IgD-negative memory B cell (primary cell): Measurements from ENCODE around the gene KRT72. TPM values are rescaled to one million over a fixed set of nuclear protein-coding genes. Genes with fewer than 3 reads are reported as not detected.

ENCODE experiments used
- H3K27ac Mint-ChIP-seq, 3 donors: one replicate each; pipeline ENCODE4 v1.8.0; 2020 to 2022; ENCODE audit warnings: mild to moderate bottlenecking in 3 of 3, mixed read lengths in 3 of 3, moderate library complexity in 1 of 3
- H3K27me3 Mint-ChIP-seq: one replicate; pipeline ENCODE4 v1.8.0; 2021; ENCODE audit warnings: mixed read lengths
- H3K36me3 Mint-ChIP-seq: one replicate; pipeline ENCODE4 v1.8.0; 2020; ENCODE audit warnings: mild to moderate bottlenecking, mixed read lengths
- H3K4me1 Mint-ChIP-seq, 3 donors: one replicate each; pipeline ENCODE4 v1.8.0; 2020 to 2022; ENCODE audit warnings: mixed read lengths in 3 of 3, mild to moderate bottlenecking in 1 of 3
- H3K4me3 Mint-ChIP-seq, 4 donors: one replicate each; pipeline ENCODE4 v1.8.0; 2020 to 2022; ENCODE audit warnings: mild to moderate bottlenecking in 4 of 4, mixed read lengths in 4 of 4, moderate library complexity in 3 of 4
- H3K9me3 Mint-ChIP-seq, 3 donors: one replicate each; pipeline ENCODE4 v1.8.0; 2020 to 2021; ENCODE audit warnings: mixed read lengths in 3 of 3, mild to moderate bottlenecking in 1 of 3
- polyA plus RNA-seq: library from polyadenylated mRNA; unstranded; fragments of 300-500 nt; fragmentation: Illumina TruSeq; gene quantifications from one replicate; pipeline ENCODE4 v1.2.3, GENCODE V29; 2021

The KRT72 gene
- polyA plus RNA-seq, 1 donor from 2014 or later = not detected

DNA sequence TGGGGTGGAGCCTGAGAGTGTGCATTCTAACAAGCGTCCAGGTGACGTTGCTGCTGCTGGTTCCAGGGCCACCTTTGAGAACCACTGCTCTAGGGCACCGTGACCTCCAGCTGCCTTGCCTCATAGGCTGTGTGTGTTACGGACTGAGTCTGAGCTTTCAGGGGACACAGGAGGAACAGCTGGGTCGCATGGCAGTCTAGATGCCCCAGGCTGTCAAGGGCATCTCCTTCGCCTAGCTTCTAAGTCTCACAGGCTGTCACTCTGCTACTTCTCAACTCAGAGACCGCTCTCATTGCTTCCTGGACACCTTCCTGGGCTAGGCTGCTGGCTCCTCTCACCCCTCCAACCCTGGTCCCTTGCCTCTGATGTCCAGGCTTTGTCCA is 16.1 kb upstream of the KRT72 start:
- peaks cover 3% of the 10 kb centered on the region for H3K36me3 Mint-ChIP-seq
- no peaks in the 10 kb centered on the region for H3K4me1 Mint-ChIP-seq
- peaks cover 0 to 2% (median 0%) of the 10 kb centered on the region in 3 donors for H3K9me3 Mint-ChIP-seq
- no peak overlapping the region for H3K27ac Mint-ChIP-seq
- H3K27me3 Mint-ChIP-seq = peaks cover 19% of the 10 kb centered on the region
- no peak overlapping the region for H3K4me3 Mint-ChIP-seq

DNA sequence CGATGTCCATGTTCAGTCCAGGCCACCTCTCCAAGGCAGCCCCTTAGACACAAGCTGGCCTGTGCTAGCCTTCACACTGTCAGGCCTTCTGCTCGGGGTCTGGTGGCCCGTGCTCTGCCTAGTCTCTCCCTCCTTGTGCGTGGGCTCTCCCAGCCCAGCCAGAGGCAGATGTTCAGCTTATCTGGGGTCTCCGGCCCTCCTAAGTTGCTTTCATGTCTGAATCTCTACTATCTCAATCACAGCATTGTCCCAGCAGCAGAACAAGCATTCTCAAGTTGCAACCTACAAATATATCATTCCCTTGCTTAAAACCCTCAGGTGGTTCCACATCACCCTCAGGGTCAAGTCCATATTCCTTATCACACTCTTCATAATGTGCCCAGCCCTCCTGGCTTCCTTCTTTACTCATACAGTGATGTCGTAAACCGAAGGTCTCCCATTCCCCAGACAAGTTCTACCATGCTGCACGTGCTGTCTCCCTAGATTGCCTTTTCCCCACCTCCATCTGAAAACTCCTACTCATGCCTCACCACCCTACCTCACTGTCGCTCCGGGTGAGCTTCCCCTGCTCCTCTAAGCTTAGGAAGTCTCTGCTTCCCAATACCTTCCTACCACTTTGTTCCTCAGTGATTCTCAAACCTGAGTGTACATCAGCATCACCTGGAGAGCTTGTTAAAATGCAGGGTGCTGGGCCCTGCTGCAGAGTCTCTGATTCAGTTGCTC is 15.6 kb upstream of the KRT72 start:
- Mint-ChIP-seq H3K36me3 (peaks cover 3% of the 10 kb centered on the region), H3K27me3 (peaks cover 23% of the 10 kb centered on the region), H3K27ac (no peak overlapping the region), H3K4me3 (no peak overlapping the region), H3K9me3 (peaks cover 0 to 2% (median 0%) of the 10 kb centered on the region in 3 donors), H3K4me1 (no peaks in the 10 kb centered on the region)

DNA sequence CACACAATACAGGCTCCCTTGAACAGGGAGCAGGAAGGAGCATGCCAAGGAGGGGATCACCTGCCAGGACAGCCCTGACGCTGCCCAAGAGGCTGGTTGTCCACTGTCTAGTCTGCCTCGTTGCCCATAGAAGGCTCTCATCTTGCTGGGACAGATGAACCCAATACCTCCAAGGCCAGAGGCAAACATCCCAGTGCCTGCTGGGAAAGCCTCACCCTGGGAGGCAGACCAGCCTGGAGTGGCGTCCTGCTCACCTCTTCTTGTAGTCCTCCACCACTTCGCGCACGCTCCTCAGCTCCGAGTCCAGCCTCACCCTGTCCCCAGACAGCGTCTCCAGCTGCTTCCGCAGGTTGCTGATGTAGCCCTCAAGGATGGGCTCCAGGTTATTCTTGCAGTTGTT is 14.6 kb upstream of the KRT72 start:
- peaks cover 0 to 2% (median 0%) of the 10 kb centered on the region in 3 donors for H3K9me3 Mint-ChIP-seq
- peaks cover 30% of the 10 kb centered on the region for H3K27me3 Mint-ChIP-seq
- peaks cover 3% of the 10 kb centered on the region for H3K36me3 Mint-ChIP-seq
- H3K4me3 Mint-ChIP-seq = no peak overlapping the region
- H3K4me1 Mint-ChIP-seq = no peaks in the 10 kb centered on the region
- peak overlapping the region in 1 of 3 donors; percentile 54 for H3K27ac Mint-ChIP-seq

DNA sequence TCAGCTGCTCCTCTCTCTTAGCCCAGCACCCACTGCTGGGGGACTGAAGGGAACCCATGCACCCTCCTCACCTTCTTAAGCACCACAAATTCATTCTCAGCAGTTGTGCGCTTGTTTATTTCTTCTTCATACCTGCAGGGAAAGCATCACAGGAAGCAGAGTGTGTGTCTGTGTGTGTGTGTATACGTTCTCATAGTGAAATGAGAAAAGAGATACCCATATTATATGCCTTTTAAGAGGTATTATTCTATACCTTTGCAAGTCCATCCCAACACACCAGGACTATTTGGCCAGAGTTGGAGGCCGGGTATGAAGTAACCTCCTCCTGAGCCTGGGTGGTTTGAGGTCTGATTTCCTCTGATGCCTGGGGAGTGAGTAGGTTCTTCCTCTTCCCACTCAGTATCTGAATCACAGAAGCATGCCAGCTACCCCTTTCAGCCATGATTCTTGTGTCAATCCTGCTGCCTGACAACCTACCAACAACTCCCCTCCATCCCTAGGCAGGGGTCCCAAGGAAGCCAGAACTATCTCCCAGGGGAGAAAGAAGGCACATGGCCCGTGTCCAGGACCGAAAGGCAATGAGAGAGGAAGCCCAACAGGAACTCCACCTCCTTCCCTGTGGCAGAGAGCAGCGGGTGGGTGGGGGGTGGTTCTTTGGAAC is 14.1 kb upstream of the KRT72 start:
- Mint-ChIP-seq H3K36me3 (peaks cover 2% of the 10 kb centered on the region), H3K27ac (peak overlapping the region in 1 of 3 donors; percentile 59)

DNA sequence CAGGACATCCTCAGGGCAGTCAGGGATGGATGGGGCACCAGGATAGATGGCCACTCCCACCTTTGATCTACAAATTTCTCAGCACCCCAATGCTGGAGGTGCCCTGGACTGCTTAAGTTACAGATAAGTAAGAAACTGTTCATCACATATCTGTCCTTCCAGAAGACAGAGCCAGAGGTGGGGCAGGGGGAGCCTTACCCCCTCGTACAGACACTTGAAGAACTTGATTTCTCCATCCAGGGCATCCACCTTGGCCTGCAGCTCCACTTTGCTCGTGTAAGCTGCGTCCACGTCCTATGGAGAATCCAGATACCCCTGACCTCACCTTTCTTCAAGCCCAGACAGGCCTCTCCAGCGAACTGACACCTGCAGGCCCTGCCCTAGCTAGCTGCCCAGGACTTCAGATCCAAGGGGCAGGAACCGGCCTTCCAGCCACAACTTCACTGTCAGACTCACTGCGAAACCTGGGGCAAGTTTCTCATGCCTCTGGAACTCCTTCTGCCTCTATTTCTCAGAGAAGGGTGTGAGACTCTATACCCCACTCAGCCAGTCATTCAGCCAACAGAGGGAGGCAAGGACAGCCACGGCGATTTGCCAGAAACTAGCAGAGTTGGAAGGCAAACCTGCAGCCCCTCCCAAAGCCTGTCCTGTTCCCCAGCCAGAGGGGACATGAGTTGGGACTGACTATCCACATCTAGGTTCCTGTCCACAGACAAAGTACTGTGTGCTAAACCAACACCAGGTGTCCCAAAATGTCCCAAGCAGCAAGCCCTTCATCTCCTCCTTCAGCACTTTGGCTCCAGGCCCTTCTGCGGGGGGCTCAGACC is 13.3 kb upstream of the KRT72 start:
- H3K9me3 Mint-ChIP-seq = peaks cover 0 to 2% (median 0%) of the 10 kb centered on the region in 3 donors
- no peak overlapping the region for H3K4me3 Mint-ChIP-seq

More for the DNA sequence above, 14.1 kb upstream of the KRT72 start:
- Mint-ChIP-seq H3K4me1 (no peaks in the 10 kb centered on the region), H3K27me3 (peaks cover 32% of the 10 kb centered on the region), H3K9me3 (peaks cover 0 to 2% (median 0%) of the 10 kb centered on the region in 3 donors), H3K4me3 (no peak overlapping the region)

DNA sequence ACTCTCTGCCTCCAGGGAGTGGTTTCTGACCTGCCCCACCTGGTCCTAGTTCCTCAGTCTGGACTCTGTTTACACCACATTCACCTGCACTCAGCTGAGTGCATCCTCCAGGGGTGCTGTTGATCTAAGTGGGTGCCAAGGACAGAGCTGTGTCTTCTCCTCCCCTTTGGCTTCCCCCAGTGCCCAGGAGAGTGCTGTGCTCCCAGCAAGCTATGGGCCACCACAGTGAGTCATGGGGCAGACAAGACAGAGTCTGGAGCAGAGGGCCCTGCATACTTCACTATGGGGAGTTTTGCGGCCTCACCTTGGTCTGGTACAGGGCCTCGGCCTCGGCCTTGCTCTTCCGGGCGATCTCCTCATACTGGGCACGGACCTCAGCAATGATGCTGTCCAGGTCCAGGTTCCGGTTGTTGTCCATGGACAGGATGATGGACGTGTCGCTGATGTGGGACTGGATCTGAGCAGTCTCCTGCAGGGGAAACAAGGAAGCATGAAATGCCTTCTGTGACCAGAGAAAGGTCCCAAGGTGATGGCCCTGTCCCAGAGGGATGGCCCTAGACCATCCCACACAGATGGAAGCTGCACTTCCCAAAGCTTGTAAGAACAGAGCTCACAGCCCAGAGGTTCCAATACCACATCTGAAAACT is 12.2 kb upstream of the KRT72 start:
- Mint-ChIP-seq H3K9me3 (no peaks in the 10 kb centered on the region), H3K27me3 (peaks cover 39% of the 10 kb centered on the region), H3K4me1 (peaks cover 0 to 2% (median 0%) of the 10 kb centered on the region in 3 donors), H3K4me3 (no peak overlapping the region), H3K36me3 (no peaks in the 10 kb centered on the region), H3K27ac (peak overlapping the region in 1 of 3 donors; percentile 59)

More for the DNA sequence above, 13.3 kb upstream of the KRT72 start:
- Mint-ChIP-seq H3K27me3 (peaks cover 36% of the 10 kb centered on the region), H3K4me1 (no peaks in the 10 kb centered on the region), H3K36me3 (peaks cover 2% of the 10 kb centered on the region), H3K27ac (no peak overlapping the region)

DNA sequence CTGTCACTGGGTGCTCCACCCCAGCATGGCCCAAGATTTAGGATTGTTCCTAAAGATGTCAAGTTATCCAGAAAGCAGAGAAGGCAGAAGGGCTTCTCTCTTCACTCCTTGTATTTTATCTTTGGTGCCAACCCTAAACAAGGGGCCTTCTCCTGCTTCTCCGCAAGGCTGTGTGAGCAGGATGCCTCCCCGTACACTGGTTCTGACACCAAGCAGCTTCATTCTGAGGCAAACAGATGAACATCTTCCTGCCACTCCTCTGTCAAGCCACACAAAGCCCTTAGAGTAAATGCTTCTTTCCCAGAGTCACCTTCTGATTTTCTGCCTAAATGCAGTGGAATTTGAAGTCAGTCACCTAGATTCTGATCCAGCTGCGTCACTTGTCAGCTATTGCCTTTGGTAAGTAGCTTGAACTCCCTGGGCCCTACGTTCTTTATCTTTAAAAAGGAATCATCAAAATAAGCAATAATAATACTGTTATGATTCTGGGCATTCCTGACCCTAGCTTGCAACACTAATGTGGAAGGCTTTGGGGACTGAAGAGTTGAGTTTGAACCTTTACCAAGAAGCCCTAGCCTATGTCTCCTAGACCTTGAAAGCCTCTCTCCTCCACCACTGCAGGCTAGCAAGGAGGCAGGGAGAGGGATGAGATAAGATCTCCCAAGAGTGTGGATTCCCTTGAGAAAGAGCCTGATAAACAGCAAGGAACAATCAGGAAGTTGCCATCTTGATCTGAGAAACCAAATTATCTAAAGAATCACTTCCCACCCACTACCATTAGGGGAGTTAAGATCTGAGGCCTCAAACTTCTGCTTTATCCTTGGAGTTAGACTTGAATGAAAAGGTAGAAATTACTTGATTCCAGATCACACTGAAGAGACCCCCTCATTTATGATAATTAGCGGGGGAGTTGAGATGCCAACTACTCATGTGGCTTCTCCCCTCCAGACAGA is 11.4 kb upstream of the KRT72 start:
- Mint-ChIP-seq H3K4me1 (peaks cover 0 to 2% (median 0%) of the 10 kb centered on the region in 3 donors), H3K4me3 (no peak overlapping the region), H3K9me3 (no peaks in the 10 kb centered on the region), H3K27ac (peak overlapping the region in 1 of 3 donors; percentile 1), H3K36me3 (no peaks in the 10 kb centered on the region), H3K27me3 (peaks cover 39% of the 10 kb centered on the region)

DNA sequence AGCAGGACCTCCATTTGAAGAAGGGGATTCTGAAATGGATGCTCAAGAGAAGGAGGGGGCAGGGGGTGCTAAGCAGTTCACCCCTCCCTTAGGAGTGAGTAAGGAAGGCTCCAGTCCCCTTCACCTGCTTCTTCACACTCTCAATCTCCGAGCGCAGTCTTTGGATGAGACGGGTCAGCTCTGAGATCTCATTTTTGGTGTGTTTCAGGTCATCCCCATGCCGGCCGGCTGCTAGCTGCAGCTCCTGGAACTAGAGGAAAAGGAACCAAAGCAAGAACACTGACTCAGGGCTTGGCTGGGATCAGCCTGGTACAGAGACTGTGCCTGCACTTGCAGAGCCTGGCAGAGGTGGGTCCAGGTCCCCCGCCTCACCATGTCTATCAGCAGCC is 9.8 kb upstream of the KRT72 start:
- H3K4me3 Mint-ChIP-seq = no peak overlapping the region
- peaks cover 0 to 2% (median 0%) of the 10 kb centered on the region in 3 donors for H3K4me1 Mint-ChIP-seq
- H3K27ac Mint-ChIP-seq = no peak overlapping the region
- no peaks in the 10 kb centered on the region for H3K36me3 Mint-ChIP-seq
- H3K9me3 Mint-ChIP-seq = no peaks in the 10 kb centered on the region
- peaks cover 35% of the 10 kb centered on the region for H3K27me3 Mint-ChIP-seq

DNA sequence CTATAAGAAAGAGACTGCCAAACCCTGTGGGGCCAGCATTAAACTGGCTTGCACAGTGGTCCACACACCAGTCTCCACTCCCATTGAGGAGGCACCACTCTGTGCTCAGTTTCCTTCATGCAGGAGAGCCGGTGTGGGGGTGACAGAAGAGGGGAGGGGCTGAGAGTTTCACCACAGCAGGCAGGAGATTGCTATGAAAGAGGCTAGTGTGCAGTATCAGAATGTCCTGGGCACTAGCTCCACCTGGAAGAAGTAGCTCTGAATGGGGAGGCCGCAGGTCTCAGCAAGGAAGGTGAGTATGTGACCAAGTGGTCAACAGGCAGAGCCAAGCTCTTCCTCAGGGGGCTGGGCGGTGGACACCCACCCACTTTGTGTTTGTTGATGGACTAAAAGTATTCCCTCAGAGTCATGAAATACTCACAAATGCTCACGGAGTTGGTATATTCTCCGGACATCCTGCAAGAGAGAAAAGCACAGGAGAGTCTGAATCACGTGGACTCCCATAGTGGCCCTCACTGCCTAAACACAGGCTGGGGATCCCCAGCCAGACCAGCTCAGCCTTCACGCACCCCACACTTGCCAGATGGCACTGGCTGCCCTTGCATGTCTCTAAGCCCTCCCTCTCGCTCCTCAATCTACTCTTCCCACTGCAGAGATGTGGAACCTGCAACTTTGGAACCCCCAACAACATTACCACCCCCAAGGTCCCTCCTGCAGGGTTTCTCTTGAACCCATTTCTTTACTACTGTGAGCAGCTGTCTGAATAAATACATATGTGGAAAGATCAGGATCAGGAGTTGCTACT is 7.8 kb upstream of the KRT72 start:
- peaks cover 29% of the 10 kb centered on the region for H3K27me3 Mint-ChIP-seq
- no peaks in the 10 kb centered on the region for H3K9me3 Mint-ChIP-seq
- peaks cover 0 to 2% (median 0%) of the 10 kb centered on the region in 3 donors for H3K4me1 Mint-ChIP-seq
- no peak overlapping the region for H3K4me3 Mint-ChIP-seq
- no peak overlapping the region for H3K27ac Mint-ChIP-seq
- no peaks in the 10 kb centered on the region for H3K36me3 Mint-ChIP-seq

DNA sequence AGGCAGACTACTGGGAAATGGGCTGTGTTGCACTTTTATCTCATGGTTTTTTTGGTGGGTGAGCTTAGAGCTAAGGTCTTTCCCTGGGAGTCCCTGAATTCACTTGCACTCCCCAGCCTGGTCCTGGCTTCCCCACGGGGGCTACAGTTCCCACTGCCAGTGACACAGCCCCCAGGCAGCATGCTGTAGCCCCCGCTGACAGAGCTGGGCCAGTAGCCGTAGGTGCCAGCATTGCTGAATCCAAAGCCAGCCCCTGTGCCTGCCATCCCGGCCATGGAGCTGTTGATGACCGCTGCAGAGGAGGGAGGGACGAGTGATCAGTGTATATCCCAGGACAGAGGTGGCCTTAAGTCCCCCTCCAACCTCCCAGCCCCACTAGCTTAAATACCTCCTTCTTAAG is 6.9 kb upstream of the KRT72 start:
- H3K27ac Mint-ChIP-seq = no peak overlapping the region
- H3K27me3 Mint-ChIP-seq = peaks cover 32% of the 10 kb centered on the region

DNA sequence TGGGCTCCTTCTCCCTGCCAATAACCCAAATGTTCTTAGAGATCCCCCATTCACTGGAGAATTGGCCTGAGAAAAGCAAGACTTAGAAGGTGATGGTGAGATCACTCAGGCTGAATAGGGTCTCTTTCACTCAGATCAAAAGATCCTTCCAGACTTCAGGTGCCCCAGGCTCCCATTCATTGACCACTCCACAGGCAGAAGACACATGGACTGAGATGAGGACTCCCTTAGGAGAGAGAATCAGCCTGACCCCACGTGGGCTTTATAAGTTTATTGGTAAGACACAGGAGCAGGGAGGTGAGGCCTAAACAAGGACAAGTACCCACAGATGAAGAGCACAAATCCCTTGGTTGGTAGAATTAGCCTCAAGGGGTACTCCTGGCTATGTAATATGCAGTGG is 6.1 kb upstream of the KRT72 start:
- Mint-ChIP-seq H3K27ac (no peak overlapping the region), H3K36me3 (no peaks in the 10 kb centered on the region), H3K9me3 (no peaks in the 10 kb centered on the region), H3K27me3 (peaks cover 32% of the 10 kb centered on the region), H3K4me1 (peaks cover 0 to 2% (median 0%) of the 10 kb centered on the region in 3 donors), H3K4me3 (no peak overlapping the region)

More for the DNA sequence above, 6.9 kb upstream of the KRT72 start:
- Mint-ChIP-seq H3K4me1 (peaks cover 0 to 2% (median 0%) of the 10 kb centered on the region in 3 donors), H3K9me3 (no peaks in the 10 kb centered on the region), H3K4me3 (no peak overlapping the region), H3K36me3 (no peaks in the 10 kb centered on the region)

DNA sequence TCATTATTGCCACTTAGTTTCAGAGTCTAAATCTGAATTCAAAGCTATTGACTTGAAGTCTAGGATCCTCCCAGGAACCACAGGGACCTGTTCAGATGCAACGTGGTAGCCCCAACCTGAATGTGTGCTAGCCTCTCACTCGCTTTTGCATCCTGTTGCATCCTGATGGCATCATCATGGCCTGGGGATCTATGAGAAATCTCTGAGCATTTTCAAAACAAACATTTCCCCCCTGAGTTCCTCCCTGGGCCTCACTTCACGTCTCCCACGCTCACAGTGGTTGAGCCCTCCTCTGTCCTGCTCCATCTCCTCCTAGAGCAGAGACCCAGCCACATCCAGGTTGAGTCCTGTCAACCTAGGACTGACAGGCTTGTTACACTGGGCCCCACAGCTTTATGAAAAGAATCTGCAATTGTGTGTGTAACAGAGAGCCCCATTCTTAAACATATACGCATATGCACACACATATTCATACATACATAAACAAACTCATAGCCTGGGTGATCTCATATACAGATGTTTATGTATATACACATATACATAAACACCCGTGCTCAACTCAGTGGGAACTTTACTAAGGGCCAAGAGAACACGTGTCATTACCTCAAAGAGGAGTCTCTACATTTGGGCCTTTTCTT is 5.4 kb upstream of the KRT72 start:
- Mint-ChIP-seq H3K27me3 (peaks cover 28% of the 10 kb centered on the region), H3K36me3 (no peaks in the 10 kb centered on the region), H3K27ac (no peak overlapping the region), H3K4me1 (peaks cover 0 to 2% (median 0%) of the 10 kb centered on the region in 3 donors), H3K9me3 (no peaks in the 10 kb centered on the region), H3K4me3 (no peak overlapping the region)

DNA sequence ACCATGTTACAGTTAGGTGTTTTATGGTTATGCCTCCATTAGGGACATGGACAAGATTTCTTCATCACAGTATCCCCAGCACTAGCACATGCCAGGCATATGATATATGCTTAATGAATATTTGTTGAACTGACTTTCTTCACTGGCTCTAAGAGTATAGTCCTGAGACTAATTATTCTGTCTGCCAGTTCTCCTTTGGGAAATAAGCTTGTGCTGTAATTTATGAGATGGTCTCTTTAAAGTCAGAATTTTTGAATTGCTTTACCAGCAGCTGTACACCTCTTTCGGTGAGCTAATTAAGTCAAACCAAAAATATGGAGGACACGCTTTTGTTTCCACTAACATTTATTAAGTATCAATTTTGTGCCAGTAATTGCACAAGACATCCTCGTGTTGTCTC is 4.8 kb upstream of the KRT72 start:
- peaks cover 26% of the 10 kb centered on the region for H3K27me3 Mint-ChIP-seq
- H3K4me3 Mint-ChIP-seq = no peak overlapping the region
- no peaks in the 10 kb centered on the region for H3K9me3 Mint-ChIP-seq
- no peaks in the 10 kb centered on the region for H3K36me3 Mint-ChIP-seq
- no peak overlapping the region for H3K27ac Mint-ChIP-seq
- H3K4me1 Mint-ChIP-seq = peaks cover 0 to 2% (median 0%) of the 10 kb centered on the region in 3 donors
